OCI-LY1 (cell line): Measurements from ENCODE around the gene SEPTIN8.

ENCODE experiments used
- EZH2 ChIP-seq: fragments of 200-600 bp; sonication (generic), shearing (Covaris generic); IDR thresholded peaks from 2 replicates; pipeline ENCODE4 v1.8.0; 2017; ENCODE audit warnings: borderline replicate concordance, mixed run types, mild to moderate bottlenecking, antibody characterized with exemption, low read length, moderate library complexity, mixed read lengths
- TF ChIP-seq, protein P1 (sequence below): fragments of 200-600 bp; sonication (generic), shearing (Covaris generic); IDR thresholded peaks from 2 replicates; pipeline ENCODE4 v1.5.1; 2017; ENCODE audit warnings: mild to moderate bottlenecking, antibody characterized with exemption, low read length, moderate library complexity, mixed read lengths

DNA sequence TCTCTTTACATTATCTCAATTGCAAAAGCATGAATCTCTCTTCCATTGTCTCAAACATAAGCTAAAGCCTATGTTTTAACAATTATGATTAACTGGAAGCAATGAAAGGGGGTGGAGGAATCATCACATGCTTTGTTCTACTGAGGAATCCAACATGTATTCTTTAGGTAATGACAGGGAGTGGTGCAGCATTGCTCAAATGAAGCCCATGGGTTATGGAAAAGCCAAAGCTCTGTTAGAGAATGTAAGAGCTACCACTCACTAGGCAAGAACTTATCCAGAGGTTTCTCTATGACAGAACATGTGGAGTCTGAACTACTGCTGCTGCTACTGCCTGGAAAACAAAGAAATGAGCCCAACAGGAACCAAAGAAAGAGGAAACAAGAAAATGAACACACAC, 68.4 kb downstream of the SEPTIN8 start:
- TF ChIP-seq, protein P1, sequence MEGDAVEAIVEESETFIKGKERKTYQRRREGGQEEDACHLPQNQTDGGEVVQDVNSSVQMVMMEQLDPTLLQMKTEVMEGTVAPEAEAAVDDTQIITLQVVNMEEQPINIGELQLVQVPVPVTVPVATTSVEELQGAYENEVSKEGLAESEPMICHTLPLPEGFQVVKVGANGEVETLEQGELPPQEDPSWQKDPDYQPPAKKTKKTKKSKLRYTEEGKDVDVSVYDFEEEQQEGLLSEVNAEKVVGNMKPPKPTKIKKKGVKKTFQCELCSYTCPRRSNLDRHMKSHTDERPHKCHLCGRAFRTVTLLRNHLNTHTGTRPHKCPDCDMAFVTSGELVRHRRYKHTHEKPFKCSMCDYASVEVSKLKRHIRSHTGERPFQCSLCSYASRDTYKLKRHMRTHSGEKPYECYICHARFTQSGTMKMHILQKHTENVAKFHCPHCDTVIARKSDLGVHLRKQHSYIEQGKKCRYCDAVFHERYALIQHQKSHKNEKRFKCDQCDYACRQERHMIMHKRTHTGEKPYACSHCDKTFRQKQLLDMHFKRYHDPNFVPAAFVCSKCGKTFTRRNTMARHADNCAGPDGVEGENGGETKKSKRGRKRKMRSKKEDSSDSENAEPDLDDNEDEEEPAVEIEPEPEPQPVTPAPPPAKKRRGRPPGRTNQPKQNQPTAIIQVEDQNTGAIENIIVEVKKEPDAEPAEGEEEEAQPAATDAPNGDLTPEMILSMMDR = no peak
- TF ChIP-seq EZH2 = no peak
